ENCODE results near the gene NKAPL.

NKAPL gene

GRCh38 chr6:28251661-28252008 is 7.5 kb upstream of the NKAPL start:
- Histone ChIP-seq H3K36me3 (ENCODE audit: insufficient read depth) (no peaks in the 10 kb centered on the region), H3K4me1 (ENCODE audit: low read depth, poor library complexity, severe bottlenecking) (peaks cover 16% of the 10 kb centered on the region), H3K4me2 (peak overlapping the region; percentile 59), H3K79me2 (ENCODE audit: insufficient read depth, low read depth) (peaks cover 6% of the 10 kb centered on the region; the same call in 1 of the 2 replicates), H3K4me3 (IDR thresholded peaks at IDR 0.05; ENCODE audit: insufficient read depth, low read depth, low read length) (no peak overlapping the region), H4K20me1 (ENCODE audit: insufficient read depth) (no peaks in the 10 kb centered on the region), H3K9ac (peak overlapping the region; percentile 55; the same call in 1 of the 2 replicates), H3K27ac (peak overlapping the region; percentile 35; the same call in 1 of the 2 replicates), H2AFZ (ENCODE audit: low read depth) (peak overlapping the region; percentile 98), H3K27me3 (ENCODE audit: insufficient read depth, low read depth) (no peaks in the 10 kb centered on the region)
- TF ChIP-seq CTCF (conservative IDR thresholded peaks at IDR 0.05; ENCODE audit: low read depth, low read length): no peak

DNA sequence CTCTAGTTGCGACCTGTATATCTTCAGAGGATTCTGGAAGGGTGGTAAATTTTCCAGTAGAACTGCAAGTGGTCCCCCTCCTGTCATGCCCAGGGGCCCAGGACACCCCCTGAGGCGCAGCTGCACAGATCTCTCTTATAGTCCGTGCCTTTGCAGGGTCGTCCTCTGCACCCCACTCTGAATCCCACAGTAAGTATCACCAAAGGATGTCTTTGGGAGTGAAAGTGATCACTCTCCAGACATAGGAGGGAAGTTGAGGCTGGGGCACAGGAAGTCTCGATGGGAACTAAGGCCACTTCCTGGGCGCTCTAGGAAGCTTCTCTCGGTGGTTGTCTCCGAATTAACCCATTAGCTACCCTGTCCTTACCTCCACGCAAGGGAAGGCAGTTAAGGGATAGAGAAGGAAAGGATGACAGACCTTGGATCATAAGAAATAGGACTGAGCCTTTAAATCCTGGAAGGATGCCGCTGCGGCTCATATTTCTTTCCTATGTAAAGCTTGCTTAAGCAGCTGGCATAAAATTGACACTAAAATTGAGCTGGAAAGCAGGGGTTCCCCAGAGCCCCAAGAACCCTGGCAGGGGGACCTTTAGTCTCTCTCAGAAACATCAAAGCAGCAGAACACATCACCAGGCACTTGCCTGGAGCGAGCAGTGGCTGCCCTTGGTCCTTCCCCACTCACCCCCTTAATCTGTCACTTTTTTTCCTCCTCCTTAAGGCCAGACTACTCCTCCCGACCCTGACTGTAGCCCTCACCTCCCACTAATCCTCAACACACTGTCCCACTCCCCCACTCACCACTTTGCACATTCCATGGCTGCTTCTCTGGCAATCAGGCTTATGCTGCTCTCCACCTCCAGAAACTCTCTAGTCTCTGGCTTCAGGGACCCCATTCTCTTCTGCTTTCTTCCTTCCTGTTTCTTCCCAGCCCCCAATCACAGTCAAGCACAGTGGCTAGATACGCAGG is 6.8 kb upstream of the NKAPL start, which contains the start of gene ZKSCAN4:
ZKSCAN4 (minus strand) TSS at position 261 of the 967 bp plus-strand sequence. CDS start 289 bp downstream, outside the sequence.
- Histone ChIP-seq H3K9ac (peak within 1 kb of the TSS; percentile 55; the same call in 1 of the 2 replicates), H2AFZ (ENCODE audit: low read depth) (peak within 1 kb of the TSS; percentile 98), H3K36me3 (ENCODE audit: insufficient read depth) (no peaks in the 10 kb centered on the region), H3K27me3 (ENCODE audit: insufficient read depth, low read depth) (no peaks in the 10 kb centered on the region), H4K20me1 (ENCODE audit: insufficient read depth) (no peaks in the 10 kb centered on the region), H3K4me3 (IDR thresholded peaks at IDR 0.05; ENCODE audit: insufficient read depth, low read depth, low read length) (no peak within 1 kb of the TSS), H3K4me2 (peak within 1 kb of the TSS; percentile 59), H3K27ac (peak within 1 kb of the TSS; percentile 35; the same call in 1 of the 2 replicates), H3K4me1 (ENCODE audit: low read depth, poor library complexity, severe bottlenecking) (peaks cover 16% of the 10 kb centered on the region), H3K79me2 (ENCODE audit: insufficient read depth, low read depth) (peaks cover 6% of the 10 kb centered on the region; the same call in 1 of the 2 replicates)
- TF ChIP-seq CTCF (conservative IDR thresholded peaks at IDR 0.05; ENCODE audit: low read depth, low read length): no peak

GRCh38 chr6:28254121-28254519 is 5.0 kb upstream of the NKAPL start:
- peaks cover 6% of the 10 kb centered on the region; the same call in 1 of the 2 replicates for H3K79me2 ChIP-seq (ENCODE audit: insufficient read depth, low read depth)

DNA sequence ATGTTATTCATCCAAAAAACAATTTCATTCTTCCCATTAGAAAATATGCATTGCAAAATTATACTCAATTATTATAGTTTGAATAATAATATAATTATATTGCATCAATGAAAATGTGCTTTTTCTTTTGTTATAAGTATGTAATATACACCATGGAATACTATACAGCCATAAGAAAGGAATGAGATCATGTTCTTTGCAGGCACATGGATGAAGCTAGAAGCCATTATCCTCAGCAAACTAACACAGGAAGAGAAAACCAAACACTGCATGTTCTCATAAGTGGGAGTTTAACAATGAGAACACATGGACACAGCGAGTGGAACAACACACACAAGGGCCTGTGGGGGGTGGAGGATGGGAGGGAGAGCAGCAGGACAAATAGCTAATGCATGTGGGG is 2.1 kb upstream of the NKAPL start:
- H3K4me1 ChIP-seq (ENCODE audit: low read depth, poor library complexity, severe bottlenecking): peaks cover 7% of the 10 kb centered on the region
- no peak overlapping the region for H3K4me3 ChIP-seq (IDR thresholded peaks at IDR 0.05; ENCODE audit: insufficient read depth, low read depth, low read length)
- H3K9ac ChIP-seq: no peak overlapping the region
- H3K27me3 ChIP-seq (ENCODE audit: insufficient read depth, low read depth): no peaks in the 10 kb centered on the region
- H3K36me3 ChIP-seq (ENCODE audit: insufficient read depth): no peaks in the 10 kb centered on the region
- no peak for TF ChIP-seq CTCF (conservative IDR thresholded peaks at IDR 0.05; ENCODE audit: low read depth, low read length)
- H3K79me2 ChIP-seq (ENCODE audit: insufficient read depth, low read depth): no peaks in the 10 kb centered on the region
- no peak overlapping the region for H3K27ac ChIP-seq
- H4K20me1 ChIP-seq (ENCODE audit: insufficient read depth): no peaks in the 10 kb centered on the region
- H3K4me2 ChIP-seq: no peak overlapping the region
- no peak overlapping the region for H2AFZ ChIP-seq (ENCODE audit: low read depth)

More at GRCh38 chr6:28254121-28254519, 5.0 kb upstream of the NKAPL start:
- H4K20me1 ChIP-seq (ENCODE audit: insufficient read depth): no peaks in the 10 kb centered on the region
- H3K4me1 ChIP-seq (ENCODE audit: low read depth, poor library complexity, severe bottlenecking): peaks cover 16% of the 10 kb centered on the region
- no peaks in the 10 kb centered on the region for H3K27me3 ChIP-seq (ENCODE audit: insufficient read depth, low read depth)
- H3K36me3 ChIP-seq (ENCODE audit: insufficient read depth): no peaks in the 10 kb centered on the region
- no peak overlapping the region for H3K4me2 ChIP-seq
- TF ChIP-seq CTCF (conservative IDR thresholded peaks at IDR 0.05; ENCODE audit: low read depth, low read length): no peak
- no peak overlapping the region for H3K9ac ChIP-seq
- no peak overlapping the region for H2AFZ ChIP-seq (ENCODE audit: low read depth)
- no peak overlapping the region for H3K27ac ChIP-seq
- H3K4me3 ChIP-seq (IDR thresholded peaks at IDR 0.05; ENCODE audit: insufficient read depth, low read depth, low read length): no peak overlapping the region

All from KMS-11 (cell line).